ENCODE data around the gene HS3ST5. TPM values are rescaled to one million over a fixed set of nuclear protein-coding genes. Genes with fewer than 3 reads are reported as not detected.

HS3ST5 gene
- total RNA-seq, 3 donors from 2014 or later (not counting 1 experiment from before 2014, with no cell fraction given): not detected

DNA sequence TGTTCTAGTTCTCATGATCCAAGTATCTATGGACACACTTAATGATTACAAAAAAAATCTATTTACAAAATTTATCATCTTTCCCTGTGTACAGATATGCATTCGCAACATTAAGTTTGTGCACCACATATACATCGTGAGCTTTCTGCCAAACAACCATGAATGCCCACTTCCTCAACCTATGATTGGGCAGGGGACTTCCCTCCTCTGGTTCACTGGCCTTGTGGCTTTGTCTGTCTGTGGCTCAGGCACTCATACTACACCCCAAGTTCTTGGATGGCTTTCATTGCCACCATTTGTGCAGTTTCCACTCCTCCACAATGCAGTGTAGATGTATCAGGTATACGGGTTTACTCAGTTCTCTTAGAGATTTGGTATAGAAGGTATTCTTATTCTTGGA is 74.9 kb downstream of the HS3ST5 start:
- TF ChIP-seq CTCF (IDR thresholded peaks at IDR 0.05): no peak
- DNase-seq: no peak
- Histone ChIP-seq H3K4me1 (ENCODE audit: control insufficient read depth, insufficient read depth, low read length) (no peaks in the 10 kb centered on the region), H3K27me3 (ENCODE audit: control insufficient read depth, insufficient read depth, low read length) (no peaks in the 10 kb centered on the region), H3K27ac (ENCODE audit: low read length) (no peak overlapping the region), H3K4me3 (ENCODE audit: low read length) (no peak overlapping the region), H3K9me3 (ENCODE audit: control insufficient read depth, insufficient read depth, low read length) (no peaks in the 10 kb centered on the region), H3K36me3 (ENCODE audit: control insufficient read depth, insufficient read depth, low read length) (no peaks in the 10 kb centered on the region)
- Mint-ChIP-seq H3K27me3 (ENCODE audit: low read depth in 2 of 2) (no peaks in the 10 kb centered on the region), H3K36me3 (no peaks in the 10 kb centered on the region), H3K9me3 (peaks cover 6 to 9% of the 10 kb centered on the region in 2 donors), H3K27ac (no peak overlapping the region), H3K4me1 (no peaks in the 10 kb centered on the region), H3K4me3 (no peak overlapping the region)
- 90% methylated on average over 3 of the region's 3 CpGs for whole genome bisulfite sequencing (ENCODE audit: insufficient coverage)
- intact Hi-C loops (cut with micrococcal nuclease): no loop called here
- no peak for ATAC-seq

DNA sequence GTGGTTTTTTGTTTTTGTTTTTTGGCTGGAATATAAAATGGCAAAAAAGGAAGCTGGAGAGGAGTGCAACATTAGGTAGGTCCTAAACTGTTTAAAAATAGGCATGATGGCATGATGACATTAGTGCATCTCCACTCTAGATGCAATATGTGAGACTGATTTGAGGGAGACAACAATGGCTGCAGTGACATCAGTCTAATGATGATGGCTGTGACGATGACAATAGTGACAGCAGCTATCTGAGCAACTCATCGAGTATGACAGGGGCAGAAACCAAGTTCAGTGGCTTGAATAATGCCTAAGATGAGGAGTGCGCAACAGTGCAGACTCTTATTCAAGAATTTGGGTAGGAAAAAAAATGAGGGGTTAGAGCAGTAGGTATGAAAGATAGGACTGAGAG is 82.0 kb downstream of the HS3ST5 start:
- intact Hi-C loops (cut with micrococcal nuclease): no loop called here
- no peaks in the 10 kb centered on the region for H3K36me3 ChIP-seq (ENCODE audit: control insufficient read depth, insufficient read depth, low read length)
- DNase-seq: no peak
- no peak for TF ChIP-seq CTCF (IDR thresholded peaks at IDR 0.05)
- WGBS (ENCODE audit: insufficient coverage): 82% methylated on average over 3 of the region's 3 CpGs
- Mint-ChIP-seq H3K4me3 (no peak overlapping the region), H3K27ac (no peak overlapping the region), H3K4me1 (no peaks in the 10 kb centered on the region), H3K9me3 (peaks cover 10 to 14% of the 10 kb centered on the region in 2 donors), H3K36me3 (no peaks in the 10 kb centered on the region), H3K27me3 (ENCODE audit: low read depth in 2 of 2) (no peaks in the 10 kb centered on the region)
- H3K9me3 ChIP-seq (ENCODE audit: control insufficient read depth, insufficient read depth, low read length): no peaks in the 10 kb centered on the region
- no peak overlapping the region for H3K4me3 ChIP-seq (ENCODE audit: low read length)
- H3K27ac ChIP-seq (ENCODE audit: low read length): no peak overlapping the region
- ATAC-seq: no peak
- no peaks in the 10 kb centered on the region for H3K27me3 ChIP-seq (ENCODE audit: control insufficient read depth, insufficient read depth, low read length)
- no peaks in the 10 kb centered on the region for H3K4me1 ChIP-seq (ENCODE audit: control insufficient read depth, insufficient read depth, low read length)

DNA sequence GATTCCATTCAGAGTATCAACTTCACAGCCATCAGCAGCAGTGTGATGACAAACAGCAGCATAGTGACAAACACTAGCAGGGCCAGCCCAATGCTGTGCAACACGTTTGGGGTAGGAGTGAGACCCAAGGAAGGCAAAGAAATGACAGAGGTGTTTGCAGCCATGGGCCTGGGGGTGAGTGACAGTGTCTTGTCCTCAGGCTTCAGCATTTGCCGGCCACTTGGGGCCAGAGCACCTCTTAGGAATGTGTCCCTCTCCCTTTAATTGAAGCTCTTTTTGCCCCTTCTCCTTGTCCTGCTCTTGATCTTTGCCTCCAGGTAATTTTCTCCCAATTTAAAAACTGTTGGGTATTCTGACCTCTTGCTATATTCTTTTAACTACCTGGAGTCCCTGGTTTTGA is 84.4 kb downstream of the HS3ST5 start:
- peaks cover 8 to 11% of the 10 kb centered on the region in 2 donors for H3K9me3 Mint-ChIP-seq
- Histone ChIP-seq H3K4me1 (ENCODE audit: control insufficient read depth, insufficient read depth, low read length) (no peaks in the 10 kb centered on the region), H3K36me3 (ENCODE audit: control insufficient read depth, insufficient read depth, low read length) (no peaks in the 10 kb centered on the region), H3K9me3 (ENCODE audit: control insufficient read depth, insufficient read depth, low read length) (peaks cover 4% of the 10 kb centered on the region), H3K4me3 (ENCODE audit: low read length) (no peak overlapping the region), H3K27me3 (ENCODE audit: control insufficient read depth, insufficient read depth, low read length) (no peaks in the 10 kb centered on the region), H3K27ac (ENCODE audit: low read length) (no peak overlapping the region)
- 51% methylated on average over 2 of the region's 2 CpGs for WGBS (ENCODE audit: insufficient coverage)
- no peak overlapping the region for H3K4me3 Mint-ChIP-seq
- H3K27me3 Mint-ChIP-seq (ENCODE audit: low read depth in 2 of 2): no peaks in the 10 kb centered on the region
- no peak for ATAC-seq
- TF ChIP-seq CTCF (IDR thresholded peaks at IDR 0.05): no peak
- H3K4me1 Mint-ChIP-seq: no peaks in the 10 kb centered on the region
- no peak for DNase-seq
- H3K36me3 Mint-ChIP-seq: no peaks in the 10 kb centered on the region
- intact Hi-C loops (cut with micrococcal nuclease): no loop called here
- H3K27ac Mint-ChIP-seq: no peak overlapping the region

- Mint-ChIP-seq H3K27ac (no peak overlapping the region), H3K4me3 (no peak overlapping the region), H3K27me3 (ENCODE audit: low read depth in 2 of 2) (no peaks in the 10 kb centered on the region), H3K4me1 (no peaks in the 10 kb centered on the region), H3K36me3 (no peaks in the 10 kb centered on the region), H3K9me3 (peaks cover 3% of the 10 kb centered on the region in 2 donors)
- intact Hi-C loops (cut with micrococcal nuclease): no loop called here
- TF ChIP-seq CTCF (IDR thresholded peaks at IDR 0.05): no peak
- no peaks in the 10 kb centered on the region for H3K36me3 ChIP-seq (ENCODE audit: control insufficient read depth, insufficient read depth, low read length)
- WGBS (ENCODE audit: insufficient coverage): 100% methylated on average over 1 of the region's 3 CpGs
- peaks cover 4% of the 10 kb centered on the region for H3K9me3 ChIP-seq (ENCODE audit: control insufficient read depth, insufficient read depth, low read length)
- ATAC-seq (no peak), DNase-seq (no peak)
- H3K27me3 ChIP-seq (ENCODE audit: control insufficient read depth, insufficient read depth, low read length): no peaks in the 10 kb centered on the region
- no peak overlapping the region for H3K27ac ChIP-seq (ENCODE audit: low read length)
- H3K4me3 ChIP-seq (ENCODE audit: low read length): no peak overlapping the region
- no peaks in the 10 kb centered on the region for H3K4me1 ChIP-seq (ENCODE audit: control insufficient read depth, insufficient read depth, low read length)
Observed at GRCh38 chr6:114253431-114253830, 89.4 kb downstream of the HS3ST5 start.
